ENCODE results near the gene PRICKLE1. TPM values are rescaled to one million over a fixed set of nuclear protein-coding genes. Genes with fewer than 3 reads are reported as not detected.

Gene PRICKLE1
- total RNA-seq, 4 donors from 2014 or later: 5.9 to 61.4 (median 28.4) TPM

DNA sequence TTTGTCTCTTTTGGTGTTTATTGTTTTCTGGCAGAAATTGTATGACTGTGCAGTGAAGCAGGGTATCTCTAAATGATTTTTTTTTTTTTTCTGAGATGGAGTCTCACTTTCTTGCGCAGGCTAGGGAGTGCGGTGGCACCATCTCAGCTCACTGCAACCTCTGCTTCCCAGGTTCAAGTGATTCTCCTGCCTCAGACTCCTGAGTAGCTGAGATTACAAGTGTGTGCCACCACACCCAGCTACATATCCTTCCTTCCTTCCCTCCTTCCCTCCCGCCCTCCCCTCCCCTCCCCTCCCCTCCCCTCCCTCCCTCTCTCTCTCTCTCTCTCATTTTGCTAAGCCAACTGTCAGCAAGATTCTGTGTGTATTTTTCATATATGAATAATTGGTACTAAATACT is 169.2 kb downstream of the PRICKLE1 start:
- no peak overlapping the region for H3K27ac ChIP-seq
- no peaks in the 10 kb centered on the region for H3K27me3 ChIP-seq
- TF ChIP-seq POLR2A (IDR thresholded peaks at IDR 0.05): no peak
- TF ChIP-seq, protein P1, sequence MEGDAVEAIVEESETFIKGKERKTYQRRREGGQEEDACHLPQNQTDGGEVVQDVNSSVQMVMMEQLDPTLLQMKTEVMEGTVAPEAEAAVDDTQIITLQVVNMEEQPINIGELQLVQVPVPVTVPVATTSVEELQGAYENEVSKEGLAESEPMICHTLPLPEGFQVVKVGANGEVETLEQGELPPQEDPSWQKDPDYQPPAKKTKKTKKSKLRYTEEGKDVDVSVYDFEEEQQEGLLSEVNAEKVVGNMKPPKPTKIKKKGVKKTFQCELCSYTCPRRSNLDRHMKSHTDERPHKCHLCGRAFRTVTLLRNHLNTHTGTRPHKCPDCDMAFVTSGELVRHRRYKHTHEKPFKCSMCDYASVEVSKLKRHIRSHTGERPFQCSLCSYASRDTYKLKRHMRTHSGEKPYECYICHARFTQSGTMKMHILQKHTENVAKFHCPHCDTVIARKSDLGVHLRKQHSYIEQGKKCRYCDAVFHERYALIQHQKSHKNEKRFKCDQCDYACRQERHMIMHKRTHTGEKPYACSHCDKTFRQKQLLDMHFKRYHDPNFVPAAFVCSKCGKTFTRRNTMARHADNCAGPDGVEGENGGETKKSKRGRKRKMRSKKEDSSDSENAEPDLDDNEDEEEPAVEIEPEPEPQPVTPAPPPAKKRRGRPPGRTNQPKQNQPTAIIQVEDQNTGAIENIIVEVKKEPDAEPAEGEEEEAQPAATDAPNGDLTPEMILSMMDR (IDR thresholded peaks at IDR 0.05): no peak
- no peaks in the 10 kb centered on the region for H3K9me3 ChIP-seq
- H3K36me3 ChIP-seq: no peaks in the 10 kb centered on the region
- intact Hi-C loops (cut with DNase I; ENCODE audit: low total_unique reads): no loop called here
- DNase-seq: no peak
- H3K4me1 ChIP-seq: no peaks in the 10 kb centered on the region
- H3K4me3 ChIP-seq: no peak overlapping the region

DNA sequence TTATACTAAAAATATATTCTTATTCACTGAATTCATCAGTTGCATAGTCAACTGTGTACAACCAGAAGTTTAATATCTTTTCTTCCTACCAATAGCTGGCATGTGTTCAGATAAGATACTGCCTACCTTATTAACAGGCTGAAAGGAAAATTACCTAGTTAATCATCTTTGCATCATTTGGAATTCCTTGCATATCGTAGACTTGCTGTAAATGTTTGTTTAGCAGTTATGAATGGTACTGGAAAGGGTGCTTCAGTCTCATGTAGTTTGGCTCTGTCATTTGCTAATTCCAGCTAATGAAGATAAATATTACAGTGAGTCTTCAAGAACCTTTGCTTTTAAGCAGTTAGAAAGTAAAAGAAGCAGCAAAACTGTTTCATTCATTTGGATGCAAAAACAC is 179.2 kb downstream of the PRICKLE1 start:
- no peak for DNase-seq
- intact Hi-C loops (cut with DNase I; ENCODE audit: low total_unique reads): no loop called here
- Histone ChIP-seq H3K27me3 (no peaks in the 10 kb centered on the region), H3K4me3 (no peak overlapping the region), H3K27ac (no peak overlapping the region), H3K36me3 (no peaks in the 10 kb centered on the region), H3K4me1 (no peaks in the 10 kb centered on the region), H3K9me3 (no peaks in the 10 kb centered on the region)
- no peak for TF ChIP-seq POLR2A (IDR thresholded peaks at IDR 0.05)
- TF ChIP-seq, protein P1 (IDR thresholded peaks at IDR 0.05): no peak

DNA sequence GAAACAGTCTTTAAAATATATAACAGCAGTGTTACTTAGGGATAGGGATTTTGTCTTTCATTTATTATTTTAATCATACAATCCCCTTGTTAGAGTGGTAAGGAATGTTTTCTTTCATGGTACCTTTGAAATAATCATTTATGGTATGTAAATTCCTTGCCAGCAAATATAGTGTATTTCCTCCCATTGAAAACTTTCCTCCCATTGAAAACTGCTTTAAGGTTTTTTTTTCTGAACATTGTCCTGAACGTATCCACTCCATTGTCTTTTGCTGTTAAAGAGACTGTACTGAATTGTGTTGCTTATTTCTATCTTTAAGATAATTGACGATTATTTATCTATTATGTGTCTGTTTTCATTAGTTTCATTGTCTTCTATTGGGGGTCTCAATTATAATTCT is 180.1 kb downstream of the PRICKLE1 start:
- no peaks in the 10 kb centered on the region for H3K9me3 ChIP-seq
- intact Hi-C loops (cut with DNase I; ENCODE audit: low total_unique reads): no loop called here
- no peaks in the 10 kb centered on the region for H3K4me1 ChIP-seq
- no peak for DNase-seq
- no peaks in the 10 kb centered on the region for H3K27me3 ChIP-seq
- H3K27ac ChIP-seq: no peak overlapping the region
- no peak for TF ChIP-seq POLR2A (IDR thresholded peaks at IDR 0.05)
- TF ChIP-seq, protein P1 (IDR thresholded peaks at IDR 0.05): no peak
- no peaks in the 10 kb centered on the region for H3K36me3 ChIP-seq
- no peak overlapping the region for H3K4me3 ChIP-seq

DNA sequence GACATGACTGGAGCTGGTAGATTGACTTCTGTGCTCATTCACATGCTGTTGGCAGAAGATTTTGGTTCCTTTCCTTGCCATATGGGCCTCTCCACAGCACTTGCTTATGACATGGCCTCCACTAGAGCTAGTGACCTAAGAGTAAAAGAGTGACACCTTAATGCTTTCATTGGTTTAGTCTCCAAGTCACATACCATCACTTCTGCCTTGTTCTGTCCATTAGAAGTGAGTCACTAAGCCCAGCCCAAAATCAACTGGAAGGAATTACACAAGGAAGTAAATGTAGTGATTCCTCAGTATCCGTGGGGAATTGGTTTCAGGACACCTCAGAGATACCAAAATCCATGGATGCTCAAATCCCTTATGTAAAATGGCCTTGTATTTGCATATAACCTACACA is 182.2 kb downstream of the PRICKLE1 start:
- no peaks in the 10 kb centered on the region for H3K27me3 ChIP-seq
- TF ChIP-seq, protein P1 (IDR thresholded peaks at IDR 0.05): no peak
- no peak for TF ChIP-seq POLR2A (IDR thresholded peaks at IDR 0.05)
- no peak overlapping the region for H3K27ac ChIP-seq
- intact Hi-C loops (cut with DNase I; ENCODE audit: low total_unique reads): no loop called here
- H3K4me3 ChIP-seq: no peak overlapping the region
- H3K9me3 ChIP-seq: no peaks in the 10 kb centered on the region
- H3K4me1 ChIP-seq: no peaks in the 10 kb centered on the region
- no peaks in the 10 kb centered on the region for H3K36me3 ChIP-seq
- no peak for DNase-seq

Small RNA genes within 50 kb of the gene (small RNA-seq; reads per million reads assigned to genes)
- gene AC079600.1 (not detected), gene AC079600.2 (not detected), gene RF00019 (not detected)

All from uterus (tissue), 4 donors.